ENCODE data around the gene OGFR. TPM values are rescaled to one million over a fixed set of nuclear protein-coding genes. Genes with fewer than 3 reads are reported as not detected.

The OGFR gene
- polyA plus RNA-seq, 3 donors = 26.8 to 34.9 (median 33.2) TPM

DNA sequence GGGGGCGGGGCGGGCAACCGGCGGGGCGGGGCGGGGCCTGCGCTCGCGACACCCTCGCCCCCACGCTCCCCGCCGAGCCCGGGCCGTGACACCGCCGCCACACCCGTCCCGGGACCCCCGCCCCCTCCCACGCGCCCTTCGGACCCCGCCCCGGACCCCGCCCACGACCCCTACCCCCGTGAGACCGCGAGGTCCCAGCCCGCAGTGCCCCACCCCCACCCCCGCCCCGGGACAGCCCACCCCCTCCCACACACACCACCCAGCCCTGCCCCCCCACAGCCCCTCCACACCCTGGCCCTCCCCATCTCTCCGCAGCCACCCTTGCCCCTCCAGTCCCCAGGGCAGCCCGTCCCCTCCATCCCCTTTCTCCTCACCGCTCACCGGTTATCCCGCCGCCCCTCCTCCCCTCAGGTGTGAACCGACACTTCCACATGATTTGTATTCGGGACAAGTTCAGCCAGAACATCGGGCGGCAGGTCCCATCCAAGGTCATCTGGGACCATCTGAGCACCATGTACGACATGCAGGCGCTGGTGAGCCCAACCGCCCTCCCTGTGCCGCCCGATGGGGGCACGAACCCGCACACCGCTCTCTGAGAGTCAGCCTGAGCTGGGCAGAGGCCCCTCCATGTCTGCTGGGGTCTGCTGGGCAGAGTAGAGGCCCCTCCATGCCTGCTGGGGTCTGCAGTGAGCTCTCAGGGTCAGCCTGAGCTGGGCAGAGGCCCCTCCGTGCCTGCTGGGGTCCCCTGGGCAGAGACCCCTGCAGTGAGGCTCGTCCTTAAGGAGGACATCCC is 7.7 kb upstream of the OGFR start:
- no peak for DNase-seq

DNA sequence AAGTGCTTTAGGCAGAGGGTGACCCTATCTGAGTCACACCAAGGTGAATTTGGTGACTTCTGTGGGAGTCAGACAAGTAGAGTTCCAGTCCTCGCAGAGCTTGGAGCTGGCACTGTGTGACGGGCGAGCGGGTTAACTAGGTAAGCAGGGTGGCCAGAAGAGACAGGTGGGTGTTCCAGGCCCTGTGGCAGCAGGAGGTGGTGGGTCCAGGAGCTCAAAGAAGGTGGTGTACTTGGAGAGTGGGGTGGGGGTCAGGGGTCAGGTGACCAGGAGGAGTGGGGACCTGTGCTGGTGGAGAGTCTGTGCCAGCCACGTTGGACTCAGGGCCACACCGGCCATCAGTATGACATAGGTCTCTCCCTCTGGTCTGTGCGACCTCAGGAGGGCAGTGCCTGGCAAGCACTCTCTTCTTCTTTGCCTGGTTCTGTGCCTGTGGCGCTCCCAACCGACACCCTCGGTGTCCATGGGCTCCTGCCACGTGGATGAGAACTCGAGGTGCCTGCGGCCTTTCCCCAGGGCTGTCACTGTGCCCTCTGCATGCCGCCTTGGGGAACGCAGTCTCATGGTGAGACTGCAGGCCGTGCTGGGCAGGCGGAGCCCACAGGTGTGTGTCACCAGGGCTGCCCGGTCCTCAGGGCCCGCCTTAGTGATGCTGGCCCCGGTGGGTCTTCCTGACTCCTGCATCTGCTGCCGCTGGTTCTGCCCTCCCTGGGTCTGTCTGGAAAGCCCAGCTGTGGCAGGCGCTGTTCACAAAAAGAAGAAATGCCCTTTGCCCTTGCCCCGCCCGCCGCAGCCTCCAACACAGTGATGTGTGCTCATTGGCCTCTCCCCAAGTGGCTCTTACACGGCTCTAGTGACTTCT is 6.7 kb upstream of the OGFR start:
- DNase-seq = no peak

DNA sequence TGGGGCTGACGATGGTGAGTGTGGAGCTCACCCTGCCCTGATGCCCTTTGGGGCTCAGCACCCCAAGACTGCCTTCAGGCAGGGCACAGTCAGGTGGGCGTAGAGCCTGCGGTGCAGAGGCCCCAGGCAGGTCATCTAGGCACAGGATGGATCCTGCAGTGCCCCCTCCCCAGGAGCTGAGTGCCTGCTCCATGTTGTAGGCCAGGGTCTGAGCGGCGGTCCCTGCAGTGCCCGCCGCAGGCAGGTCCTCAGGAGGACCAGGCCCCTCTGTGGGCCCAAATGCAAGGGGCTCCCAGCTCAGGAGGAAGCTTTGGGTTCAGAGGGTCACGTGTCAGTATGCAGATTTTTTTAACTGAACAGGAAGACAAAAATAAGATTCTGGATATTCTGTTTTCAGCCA is 5.6 kb upstream of the OGFR start:
- DNase-seq = no peak

DNA sequence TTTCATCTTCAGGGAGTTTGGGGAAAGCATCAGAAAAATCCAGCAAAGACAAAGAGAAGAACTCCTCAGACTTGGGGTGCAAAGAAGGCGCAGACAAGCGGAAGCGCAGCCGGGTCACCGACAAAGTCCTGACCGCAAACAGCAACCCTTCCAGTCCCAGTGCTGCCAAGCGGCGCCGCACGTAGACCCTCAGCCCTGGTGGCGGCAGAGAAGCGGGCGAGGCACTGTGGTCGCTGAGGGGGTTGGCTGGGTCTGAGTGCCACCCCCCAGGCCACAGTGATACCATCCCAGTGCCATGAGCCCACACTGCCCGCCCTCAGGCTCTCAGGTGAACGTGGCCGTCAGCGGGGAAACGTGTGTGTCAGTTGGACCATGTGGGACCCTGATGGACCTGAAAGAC is 5.2 kb upstream of the OGFR start:
- DNase-seq = no peak

DNA sequence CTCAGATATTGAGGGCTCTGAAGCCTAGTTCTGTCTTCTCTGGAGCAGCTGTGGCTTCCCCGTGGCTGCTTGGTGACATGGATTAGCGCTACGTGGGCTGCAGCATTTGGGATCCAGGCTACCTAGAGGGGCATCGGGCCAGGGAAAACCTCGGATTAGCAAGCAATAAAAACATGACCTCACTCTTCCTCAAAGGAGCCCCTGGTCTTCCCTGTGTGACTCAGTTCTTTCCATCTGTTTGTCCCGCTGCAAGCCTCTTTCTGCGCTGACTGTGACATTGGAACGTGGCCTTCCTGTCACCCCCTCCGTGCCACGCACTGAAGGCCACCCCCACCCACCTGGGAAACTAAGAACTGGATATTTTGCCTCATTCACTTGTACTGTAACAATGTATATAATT is 4.8 kb upstream of the OGFR start:
- DNase-seq = no peak

DNA sequence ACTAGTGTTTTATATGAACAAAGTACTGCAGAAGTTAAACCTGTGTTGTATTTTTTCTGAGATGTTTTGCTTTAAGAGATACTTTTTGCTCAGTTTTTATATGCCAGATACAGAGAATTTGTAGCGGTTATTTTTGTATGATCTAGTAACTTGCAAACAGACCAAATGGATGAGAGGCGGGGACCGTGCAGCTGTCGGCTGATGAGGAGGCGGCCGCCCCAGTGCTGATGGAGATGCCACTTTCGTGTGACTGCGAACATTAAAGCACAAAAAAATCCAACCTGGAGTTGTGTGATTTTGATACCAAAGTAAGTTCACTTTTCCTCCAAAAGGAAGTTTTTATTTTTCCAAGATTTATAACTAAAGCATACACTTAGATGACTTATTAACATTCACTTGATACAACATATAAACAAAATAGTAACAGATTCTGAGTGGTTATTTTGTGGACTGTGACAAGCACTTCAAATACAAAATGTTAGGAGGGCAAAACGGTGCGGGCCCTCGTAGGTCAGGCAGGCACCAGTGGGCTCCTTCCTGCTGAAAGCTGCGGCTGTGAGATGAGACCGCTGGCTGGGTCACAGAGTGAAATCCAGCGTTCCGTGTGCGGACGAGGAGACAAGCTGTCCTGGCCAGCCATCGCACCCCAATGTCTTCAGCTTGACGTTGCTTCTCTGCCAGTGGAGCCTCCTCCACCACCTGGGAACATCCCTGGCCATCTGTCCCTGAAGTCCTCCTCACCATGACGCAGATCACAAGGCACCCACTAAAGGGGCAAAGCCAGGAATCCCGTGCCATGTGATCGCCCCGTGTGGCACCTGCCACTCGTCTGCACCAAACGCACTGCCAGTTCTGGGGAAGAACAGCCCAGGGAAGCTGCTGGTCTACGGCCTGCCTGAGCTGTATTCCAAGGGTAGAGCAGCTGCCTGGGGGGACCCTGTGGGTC is 4.0 kb upstream of the OGFR start:
- no peak for DNase-seq

DNA sequence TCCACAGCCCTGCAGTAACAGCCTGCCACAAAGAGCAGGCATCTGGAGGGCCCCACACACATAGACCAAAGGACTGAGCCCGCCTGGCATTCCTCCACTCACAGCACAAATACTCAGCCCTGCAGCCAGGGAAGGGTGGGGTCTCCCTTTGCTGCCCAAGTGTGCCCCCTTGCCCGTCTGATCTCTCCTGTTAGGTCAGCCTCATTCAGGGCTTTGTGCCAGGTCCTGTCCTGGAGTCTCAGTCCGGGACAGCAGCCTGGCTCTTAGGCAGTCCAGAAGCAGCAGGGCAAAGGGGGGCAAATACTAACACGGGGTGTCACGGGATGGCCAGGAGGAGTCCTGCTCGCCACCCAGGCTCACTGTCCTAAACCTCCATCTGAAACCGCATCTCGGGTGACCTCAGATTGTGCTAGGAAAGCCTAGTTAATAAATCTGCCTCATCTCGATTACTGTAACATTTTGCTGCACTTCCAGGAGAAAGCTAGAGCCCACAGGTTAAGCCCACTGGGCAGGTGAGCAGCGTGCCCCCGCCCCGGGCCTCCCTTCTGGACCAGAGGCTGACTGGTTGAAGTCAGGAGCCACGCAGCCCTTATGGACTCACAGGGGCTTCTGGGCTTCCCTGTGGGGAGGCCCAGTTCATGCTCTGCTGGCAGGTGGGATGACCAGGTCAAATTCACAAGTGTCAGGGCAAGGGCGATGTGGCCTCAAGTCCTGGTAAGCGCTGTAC is 3.2 kb upstream of the OGFR start:
- no peak for DNase-seq

DNA sequence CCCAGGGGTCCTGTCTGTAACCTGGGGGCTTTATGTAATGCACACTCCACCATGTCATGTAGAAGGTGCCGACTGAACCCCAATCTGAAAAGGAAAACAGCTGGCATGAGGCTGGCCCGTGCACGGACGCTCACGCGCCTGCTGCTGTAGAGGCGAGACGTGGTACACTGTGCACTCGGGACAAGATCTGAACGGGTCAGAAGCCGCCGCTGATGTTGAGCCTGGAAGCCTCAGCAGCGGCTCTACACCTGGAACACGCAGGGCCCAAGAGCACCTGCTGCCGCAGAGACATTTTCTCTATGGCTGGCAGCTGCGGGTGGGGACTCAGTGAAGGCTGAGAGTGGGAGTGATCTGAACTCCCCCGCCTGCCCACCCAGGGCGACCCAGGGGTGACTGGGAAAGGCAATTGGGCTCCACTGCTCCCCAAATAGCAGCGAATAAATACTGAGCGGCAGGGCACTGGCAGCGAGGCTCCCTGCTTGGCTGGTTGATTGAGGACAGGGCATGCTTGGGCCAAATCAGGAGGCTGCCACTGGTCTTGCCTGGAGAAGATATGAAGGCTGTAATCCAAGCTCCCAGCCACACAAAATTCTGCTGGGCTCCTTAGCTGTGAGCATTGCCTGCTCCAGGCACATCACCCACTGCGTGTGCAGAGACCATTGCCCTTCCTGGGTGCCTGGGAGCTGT is 2.5 kb upstream of the OGFR start:
- DNase-seq = no peak

DNA sequence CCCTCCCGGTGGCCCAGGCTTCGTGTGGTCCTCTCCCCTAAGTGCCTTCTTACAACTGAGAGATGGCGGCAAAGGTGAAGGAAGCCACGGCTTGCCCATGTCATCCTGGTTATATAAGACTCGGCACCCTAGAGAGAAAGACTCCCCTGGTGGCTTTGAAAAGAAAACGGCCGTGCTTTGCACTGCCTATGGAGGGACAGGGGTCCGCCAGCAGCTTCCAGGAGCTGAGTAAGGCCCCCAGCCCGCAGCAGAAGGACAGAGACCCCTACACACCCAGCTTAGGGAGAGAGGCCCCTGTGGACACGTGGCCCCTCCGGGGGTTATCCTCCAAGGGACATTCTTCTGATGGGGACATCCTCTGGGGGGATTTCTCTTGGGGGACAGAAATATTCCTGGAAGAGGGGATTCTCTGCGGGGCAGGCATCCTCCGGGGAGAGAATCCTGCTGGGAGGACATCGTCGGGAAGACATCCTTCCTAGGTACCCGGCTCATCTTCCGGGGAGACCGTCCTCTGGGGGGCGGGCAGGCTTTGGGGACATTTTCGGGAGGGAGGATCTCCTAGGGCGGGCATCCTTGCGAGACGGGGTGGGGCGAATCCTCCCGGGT is 511 bp upstream of the OGFR start:
- DNase-seq = no peak

DNA sequence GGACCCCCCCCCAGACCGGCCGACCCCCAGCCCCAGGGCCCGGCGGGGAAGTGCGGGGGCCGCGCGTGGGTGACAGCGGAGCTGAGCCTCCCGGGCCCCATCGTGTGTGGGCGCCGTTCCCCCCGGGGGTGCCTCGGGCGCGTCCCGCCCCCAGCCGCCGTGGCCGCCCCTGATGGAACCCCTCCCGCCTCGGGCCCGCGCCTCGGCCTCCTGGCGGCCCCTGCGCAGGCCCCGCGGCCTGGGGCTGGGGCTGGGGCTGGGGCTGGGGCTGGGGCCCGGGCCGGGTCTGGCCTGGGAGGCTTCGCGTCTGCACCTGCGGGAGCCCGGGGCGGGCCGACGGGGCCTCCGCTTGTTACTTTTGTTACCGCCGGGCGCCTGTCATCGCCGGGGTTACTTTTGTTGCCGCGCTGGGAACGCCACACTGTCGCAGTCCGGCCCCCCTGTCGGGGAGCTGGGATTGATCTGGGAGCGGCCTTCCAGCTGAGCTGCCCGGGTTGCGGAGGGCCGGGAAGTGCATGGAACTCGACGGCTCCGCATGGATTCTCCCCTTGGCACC is 598 bp downstream of the OGFR start:
- DNase-seq = no peak

DNA sequence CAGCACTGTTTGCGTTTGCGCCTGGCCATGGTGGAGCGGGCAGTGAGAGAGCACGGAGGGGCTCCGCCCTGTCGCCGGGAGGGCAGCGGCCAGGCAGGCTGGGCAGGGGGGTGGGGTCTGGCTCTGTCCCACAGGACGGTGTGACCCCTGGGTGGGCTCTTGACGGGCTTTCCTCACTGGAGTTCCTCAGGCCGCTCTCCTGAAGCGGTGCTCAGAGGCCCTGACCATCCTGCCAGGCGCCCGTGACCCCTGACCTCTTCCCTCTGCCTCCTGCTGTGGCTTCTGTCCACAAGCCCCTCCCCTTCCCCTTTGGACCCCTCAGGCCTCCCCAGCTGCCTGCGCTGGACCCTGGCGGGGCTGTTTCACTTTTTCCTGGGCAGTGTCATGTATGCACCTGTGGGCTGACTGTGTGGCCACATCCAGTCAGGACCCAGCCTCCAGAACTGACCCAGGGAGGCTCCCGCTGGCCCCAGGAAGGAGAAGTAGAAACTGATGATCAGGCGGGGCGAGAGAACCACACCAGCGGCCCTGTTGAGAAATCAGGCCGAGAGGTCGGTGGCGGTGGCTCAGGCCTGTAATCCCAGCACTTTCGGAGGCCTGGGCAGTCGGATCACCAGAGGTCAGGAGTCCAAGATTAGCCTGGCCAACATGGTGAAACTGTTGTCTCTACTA is 1.2 kb downstream of the OGFR start:
- DNase-seq = no peak

DNA sequence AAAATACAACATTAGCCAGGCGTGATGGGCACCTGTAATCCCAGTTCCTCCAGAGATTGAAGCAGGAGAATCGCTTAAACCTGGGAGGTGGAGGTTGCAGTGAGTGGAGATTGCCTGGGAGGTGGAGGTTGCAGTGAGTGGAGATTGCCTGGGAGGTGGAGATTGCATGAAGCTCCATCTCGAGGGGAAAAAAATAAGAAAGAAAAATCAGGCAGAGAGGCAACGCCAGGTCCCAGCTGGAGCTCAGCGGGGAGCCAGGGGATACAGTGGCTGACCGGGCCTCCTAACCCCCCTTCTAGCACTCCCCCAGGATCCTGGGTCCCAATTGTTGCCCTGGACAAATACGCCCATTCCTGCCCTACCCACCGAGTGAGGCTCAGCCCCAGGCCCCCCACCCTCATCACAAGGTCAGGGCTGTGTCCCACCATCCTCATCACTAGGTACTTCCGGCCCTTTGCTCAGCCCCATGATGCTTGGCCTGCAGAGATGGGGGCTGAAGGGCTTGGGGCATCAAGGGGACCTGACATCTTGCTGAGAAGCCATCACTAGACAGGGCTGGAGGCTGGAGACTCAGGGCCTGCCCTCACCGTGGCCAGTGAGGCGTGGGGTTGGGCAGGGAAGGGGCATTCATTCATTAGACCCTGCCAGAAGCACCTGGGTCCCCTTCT is 1.9 kb downstream of the OGFR start:
- no peak for DNase-seq

DNA sequence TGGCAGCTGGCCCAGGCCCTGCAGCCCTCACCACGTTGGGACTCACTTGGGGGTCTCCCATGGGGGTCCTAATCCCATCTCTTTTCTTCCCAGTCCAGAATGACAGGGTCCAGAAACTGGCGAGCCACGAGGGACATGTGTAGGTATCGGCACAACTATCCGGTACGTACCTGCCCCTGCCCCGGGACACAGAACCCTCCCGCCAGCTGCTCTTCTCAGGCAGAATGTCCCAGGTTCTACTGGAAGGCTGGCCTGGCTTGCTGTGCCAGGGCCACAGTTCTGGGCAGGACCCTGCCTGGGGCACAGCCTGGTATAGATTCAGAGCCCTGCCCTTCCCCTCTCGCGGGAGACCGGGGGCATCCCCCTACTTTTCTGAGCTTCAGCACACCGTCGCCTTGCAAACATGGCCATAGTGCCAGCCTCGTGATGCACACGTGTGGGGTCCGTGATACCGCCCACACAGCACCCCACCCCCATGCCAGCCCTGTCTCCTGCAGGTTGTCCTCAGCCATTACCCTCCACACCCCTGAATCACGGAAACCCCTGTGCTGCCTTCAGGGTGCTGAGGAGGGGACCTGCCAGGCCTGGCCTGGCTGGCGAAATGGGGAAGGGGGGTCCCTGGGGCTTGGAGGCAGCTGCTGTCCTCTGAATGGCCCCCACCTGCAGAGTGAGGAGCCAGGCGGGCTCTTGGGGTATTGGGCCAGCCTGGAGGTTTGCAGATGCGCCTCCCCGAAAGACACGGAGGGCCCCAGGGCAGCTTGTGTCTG is 3.0 kb downstream of the OGFR start:
- DNase-seq = no peak

DNA sequence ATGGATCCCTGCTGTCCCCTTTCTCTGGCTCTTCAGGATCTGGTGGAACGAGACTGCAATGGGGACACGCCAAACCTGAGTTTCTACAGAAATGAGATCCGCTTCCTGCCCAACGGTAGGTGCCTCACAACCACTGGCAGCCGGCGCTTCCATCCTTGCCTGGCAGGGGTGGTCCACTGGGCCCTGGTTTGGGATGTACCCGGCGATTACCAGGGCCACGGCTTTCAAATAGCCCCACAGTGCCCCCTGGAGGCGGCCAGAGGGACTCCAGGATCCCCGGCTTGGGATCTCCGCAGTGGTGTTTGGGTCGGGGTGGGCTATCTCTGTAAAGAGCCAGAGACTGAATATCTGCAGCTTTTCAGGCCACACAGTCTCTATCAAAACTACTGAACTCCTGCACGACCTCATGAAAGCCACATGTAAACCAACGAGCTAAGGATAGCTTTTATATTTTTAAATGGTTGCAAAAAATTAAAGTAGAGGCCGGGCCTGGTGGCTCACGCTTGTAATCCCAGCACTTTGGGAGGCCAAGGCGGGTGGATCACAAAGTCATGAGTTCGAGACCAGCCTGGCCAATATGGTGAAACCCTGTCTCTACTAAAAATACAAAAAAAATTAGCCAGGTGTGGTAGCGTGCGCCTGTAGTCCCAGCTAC is 3.7 kb downstream of the OGFR start:
- no peak for DNase-seq

DNA sequence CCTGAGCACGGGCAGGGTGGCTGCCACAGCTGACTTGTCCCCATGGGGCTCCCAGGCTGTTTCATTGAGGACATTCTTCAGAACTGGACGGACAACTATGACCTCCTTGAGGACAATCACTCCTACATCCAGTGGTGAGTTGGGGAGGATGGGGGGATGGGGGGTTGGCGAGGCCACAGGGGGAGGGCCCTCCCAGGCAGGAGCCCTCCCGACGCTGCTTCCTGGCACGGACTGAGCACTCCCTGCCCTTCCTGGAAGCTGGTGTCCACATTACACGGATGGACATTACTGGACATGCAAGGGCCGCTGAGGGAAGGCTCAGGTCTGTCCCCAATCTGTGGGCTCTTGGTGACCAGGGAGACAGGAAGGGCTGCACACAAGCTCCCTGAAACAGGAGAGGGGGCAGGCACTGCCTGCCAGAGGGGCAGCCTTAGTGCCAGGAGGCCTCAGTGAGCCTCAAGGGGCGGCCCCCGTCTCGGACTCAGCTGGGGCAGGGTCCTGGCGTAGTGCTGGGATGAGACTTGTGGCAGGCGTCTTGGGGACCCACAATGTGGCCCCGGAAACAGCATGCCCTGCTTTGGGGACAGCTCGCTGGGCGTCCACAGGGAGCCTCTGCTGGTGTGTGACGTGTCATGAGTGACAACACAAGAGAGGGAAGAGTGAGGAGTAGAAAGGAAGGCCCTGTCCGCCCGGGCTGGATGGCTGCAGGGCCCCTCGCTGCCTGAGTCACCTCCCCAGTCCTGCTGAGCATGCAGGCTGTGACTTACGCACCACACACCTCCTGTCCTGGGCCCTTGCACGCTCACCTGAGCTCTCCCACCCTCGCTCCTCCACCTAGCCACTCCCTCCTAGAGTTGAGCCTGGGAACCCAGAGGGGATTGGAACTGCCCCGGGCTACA is 5.1 kb downstream of the OGFR start:
- no peak for DNase-seq

DNA sequence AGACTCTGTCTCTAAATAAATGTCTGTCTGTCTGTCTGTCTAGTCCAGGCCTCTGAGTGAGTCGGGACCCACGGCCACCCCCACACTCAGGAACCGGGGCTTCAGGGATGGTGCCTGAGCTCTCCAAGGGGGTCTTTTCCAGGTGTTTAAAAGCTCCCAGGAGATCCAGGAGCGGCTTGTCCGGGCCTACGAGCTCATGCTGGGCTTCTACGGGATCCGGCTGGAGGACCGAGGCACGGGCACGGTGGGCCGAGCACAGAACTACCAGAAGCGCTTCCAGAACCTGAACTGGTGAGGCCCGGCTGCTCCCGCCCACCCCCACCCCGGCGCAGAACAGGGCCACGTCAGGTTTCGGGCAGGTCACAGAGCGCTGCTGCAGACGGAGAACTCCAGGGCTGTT is 6.7 kb downstream of the OGFR start:
- no peak for DNase-seq
